GM12892 (cell line): ENCODE data around the gene RPTOR.

ENCODE experiments used
- POLR2A ChIP-seq: IDR thresholded peaks from 2 replicates; pipeline ENCODE4 v1.6.1; 2011; ENCODE audit warnings: low read depth, low read length, control low read depth
- POLR2AphosphoS5 ChIP-seq: IDR thresholded peaks from 2 replicates; pipeline ENCODE4 v1.6.1; 2011; ENCODE audit warnings: low read depth, low read length, control low read depth
- TAF1 ChIP-seq: IDR thresholded peaks from 2 replicates; pipeline ENCODE4 v1.6.1; 2011; ENCODE audit warnings: low read depth, mild to moderate bottlenecking, control low read depth, low read length, borderline replicate concordance

GRCh38 chr17:80872501-80873306 is 328.1 kb downstream of the RPTOR start:
- TF ChIP-seq POLR2A = no peak
- no peak for TF ChIP-seq POLR2AphosphoS5
- no peak for TF ChIP-seq TAF1
